Upper lobe of left lung (tissue), 4 donors: ENCODE data around the gene RGS4.

Source experiments
- CTCF ChIP-seq, 6 experiments: fragments of 450-650 bp in 4 of 6; fragments of 200-600 bp in 2 of 6; sonication (generic) in 2 of 6; IDR thresholded peaks; one replicate each; pipeline ENCODE4 v1.5.1; 2016 to 2019; ENCODE audit warnings: antibody characterized with exemption in 6 of 6
- POLR2A ChIP-seq, 4 donors: fragments of 450-650 bp; IDR thresholded peaks; one replicate each; pipeline ENCODE4 v1.5.1; 2016 to 2017; ENCODE audit warnings: antibody characterized with exemption in 4 of 4, mild to moderate bottlenecking in 2 of 4
- POLR2AphosphoS5 ChIP-seq, 2 donors: sonication (generic); formaldehyde crosslinking; IDR thresholded peaks; one replicate each; pipeline ENCODE4 v1.5.1; 2017; ENCODE audit warnings: antibody characterized with exemption in 2 of 2

DNA sequence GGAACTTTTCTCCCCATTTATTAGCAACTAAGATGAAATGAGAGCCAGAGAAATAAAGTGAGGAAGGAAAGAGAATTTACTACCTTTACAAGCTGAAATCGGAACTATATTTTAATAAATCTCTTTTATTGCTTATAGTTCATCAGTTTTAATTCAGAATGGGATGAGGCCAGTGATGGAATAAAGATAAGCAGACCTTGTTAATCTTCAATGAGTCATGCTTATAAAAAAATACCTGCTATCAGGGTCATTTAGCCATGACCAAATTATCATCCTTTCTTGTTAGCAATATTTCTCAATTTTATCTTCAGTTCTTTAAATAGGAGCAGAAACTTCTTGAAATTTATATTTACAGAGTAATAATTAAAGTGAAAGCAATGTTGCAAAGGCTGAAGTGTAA, 26.1 kb downstream of the RGS4 start:
- no peak for TF ChIP-seq CTCF (IDR thresholded peaks at IDR 0.05)
- TF ChIP-seq POLR2AphosphoS5 (IDR thresholded peaks at IDR 0.05): no peak
- no peak for TF ChIP-seq POLR2A (IDR thresholded peaks at IDR 0.05)
